ENCODE data around the gene AMACR. TPM values are rescaled to one million over a fixed set of nuclear protein-coding genes. Genes with fewer than 3 reads are reported as not detected.

Gene AMACR
- total and polyA plus RNA-seq, 2 of the 8 experiments (the other 6 are each of a cell fraction or from before 2014, with no cell fraction given) = 9.1 to 12.6 TPM

- no peak overlapping the region for H4K8ac ChIP-seq (ENCODE audit: extremely low read depth, insufficient read depth, low read length)
- H3K9ac ChIP-seq (replicated peaks in 1 of 4; ENCODE audit: extremely low read depth in 1 of 4, low read depth in 3 of 4, low read length in 3 of 4) = no peak overlapping the region
- no peak overlapping the region for H2BK5ac ChIP-seq (ENCODE audit: low read depth, low read length)
- POLR2A ChIA-PET (ENCODE audit: partially characterized antibody) = no interaction called here
- no peak overlapping the region for H3K4me3 ChIP-seq (ENCODE audit: extremely low read depth in 1 of 4, insufficient read depth in 2 of 4, low read depth in 3 of 4, low read length in 4 of 4)
- CTCF ChIA-PET (ENCODE audit: partially characterized antibody) = interaction anchor here (1.0 to 1.8 kb wide), 2 partner anchors 18 to 42 kb away, joined by 3 to 7 read pairs; no protein-coding TSS in a partner anchor
- no peak overlapping the region for H3K56ac ChIP-seq (replicated peaks; ENCODE audit: insufficient read length, low read depth, low read length)
- no peak overlapping the region for H2AK5ac ChIP-seq (ENCODE audit: low read depth, low read length)
- H4K5ac ChIP-seq (ENCODE audit: insufficient read length, low read depth, low read length) = no peak overlapping the region
- H3K9me3 ChIP-seq (ENCODE audit: insufficient read depth in 2 of 2, low read depth in 1 of 2, low read length in 1 of 2) = no peaks in the 10 kb centered on the region
- H2AFZ ChIP-seq (ENCODE audit: low read length) = no peak overlapping the region
- H3K23me2 ChIP-seq (ENCODE audit: low read depth, low read length) = no peaks in the 10 kb centered on the region
- H3K36me3 ChIP-seq (ENCODE audit: control insufficient read depth in 2 of 4, insufficient read depth in 4 of 4, low read length in 3 of 4) = no peaks in the 10 kb centered on the region; a peak in 1 of 8 replicates
- FAIRE-seq = no peak
- 94% methylated on average over 4 of the region's 4 CpGs; no CpG with 5 or more reads in 1 of the 2 experiments for WGBS, 2 experiments (ENCODE audit: extremely low coverage in 1 of 2, insufficient coverage in 1 of 2, insufficient read length in 1 of 2, insufficient replicate concordance in 2 of 2, low coverage in 1 of 2, low lambda C conversion rate in 2 of 2, missing lambda C conversion rate in 1 of 2)
- no peak for DNase-seq (ENCODE audit: low read depth in 1 of 2, low spot score in 2 of 2)
- no peaks in the 10 kb centered on the region for H3K27me3 ChIP-seq (replicated peaks in 1 of 4; ENCODE audit: control insufficient read depth in 3 of 4, extremely low read depth in 1 of 4, insufficient read depth in 3 of 4, low read length in 3 of 4)
- H2BK15ac ChIP-seq (ENCODE audit: low read length) = no peak overlapping the region
- no peak overlapping the region for H3K27ac ChIP-seq (ENCODE audit: low read depth, low read length)
- H2BK120ac ChIP-seq (replicated peaks; ENCODE audit: low read depth, low read length) = no peak overlapping the region
- no peaks in the 10 kb centered on the region for H4K20me1 ChIP-seq (replicated peaks in 1 of 2; ENCODE audit: control insufficient read depth in 1 of 2, insufficient read depth in 2 of 2, low read length in 2 of 2)
- no peak overlapping the region for H3K14ac ChIP-seq (ENCODE audit: insufficient read length)
- peak; percentile 79 for TF ChIP-seq CEBPB (IDR thresholded peaks at IDR 0.05; ENCODE audit: low read depth, low read length)
- TF ChIP-seq FOSL1 (IDR thresholded peaks at IDR 0.05; ENCODE audit: insufficient read depth, low read depth, low read length) = no peak
- H3K79me1 ChIP-seq (ENCODE audit: low read depth, low read length) = no peaks in the 10 kb centered on the region
- no peak overlapping the region for H4K91ac ChIP-seq (replicated peaks; ENCODE audit: insufficient read length, low read length)
- no peaks in the 10 kb centered on the region for H3K4me1 ChIP-seq (replicated peaks in 1 of 4; ENCODE audit: control insufficient read depth in 3 of 4, insufficient read depth in 4 of 4, low read length in 3 of 4)
- H3K4me2 ChIP-seq (ENCODE audit: insufficient read depth in 1 of 2, low read depth in 2 of 2, low read length in 2 of 2) = no peak overlapping the region
- H2BK12ac ChIP-seq (ENCODE audit: low read depth, low read length) = no peak overlapping the region
- H3K79me2 ChIP-seq (ENCODE audit: control insufficient read depth in 1 of 2, insufficient read depth in 2 of 2, low read length in 2 of 2) = no peaks in the 10 kb centered on the region
- H3K18ac ChIP-seq (ENCODE audit: extremely low read depth, low read length) = no peak overlapping the region
- H2BK20ac ChIP-seq (ENCODE audit: low read length) = no peak overlapping the region
- no peak overlapping the region for H3K23ac ChIP-seq (ENCODE audit: insufficient read length)
- H3K4ac ChIP-seq (replicated peaks; ENCODE audit: insufficient read length, low read depth, low read length) = no peak overlapping the region
Observed at GRCh38 chr5:34038838-34039237, 31.0 kb upstream of the AMACR start.

Measured in H1 (cell line).